Gastrocnemius medialis (tissue), 4 donors: Measurements from ENCODE around the gene SCMH1. TPM values are rescaled to one million over a fixed set of nuclear protein-coding genes. Genes with fewer than 3 reads are reported as not detected.
A peak's percentile ranks its signal among the peaks of the same experiment; 100 is the strongest.

Experiments used
- ATAC-seq, 2 donors: fragments of 150-250 bp; one replicate each; pipeline ENCODE4 v1.9.1; 2016
- DNase-seq, 2 donors: peaks; one replicate each; pipeline ENCODE4 v3.0.0-alpha.2; 2019
- H3K27ac ChIP-seq, 4 donors: fragments of 200-600 bp; sonication (generic); 1 replicate in 1 of 4; 2 replicates in 3 of 4; pipeline ENCODE4 v1.5.1; 2016 to 2018; ENCODE audit warnings: mild to moderate bottlenecking in 2 of 4, moderate library complexity in 1 of 4
- H3K27me3 ChIP-seq, 3 donors: fragments of 200-600 bp; sonication (generic) in 2 of 3; 1 replicate in 1 of 3; 2 replicates in 2 of 3; pipeline versions ENCODE4 v1.5.1 to v1.6.0; 2016 to 2019; ENCODE audit warnings: mild to moderate bottlenecking in 1 of 3, moderate library complexity in 1 of 3
- H3K36me3 ChIP-seq, 2 donors: fragments of 200-600 bp; sonication (generic) in 1 of 2; one replicate each; pipeline ENCODE4 v1.5.1; 2017 to 2018
- H3K4me1 ChIP-seq, 2 donors: fragments of 200-600 bp; sonication (generic) in 1 of 2; one replicate each; pipeline ENCODE4 v1.5.1; 2016 to 2017; ENCODE audit warnings: mild to moderate bottlenecking in 2 of 2
- H3K4me3 ChIP-seq, 4 donors: fragments of 200-600 bp; sonication (generic) in 3 of 4; 1 replicate in 1 of 4; 2 replicates in 3 of 4; pipeline ENCODE4 v1.5.1; 2016 to 2019; ENCODE audit warnings: mild to moderate bottlenecking in 2 of 4
- H3K9me3 ChIP-seq, 3 donors: fragments of 200-600 bp; sonication (generic) in 2 of 3; 1 replicate in 1 of 3; 2 replicates in 2 of 3; pipeline ENCODE4 v1.5.1; 2016 to 2019
- POLR2A ChIP-seq, 2 donors: fragments of 450-650 bp; IDR thresholded peaks; one replicate each; pipeline ENCODE4 v1.6.1; 2017; ENCODE audit warnings: antibody characterized with exemption in 2 of 2, mild to moderate bottlenecking in 2 of 2, moderate library complexity in 2 of 2
- in situ Hi-C, 4 donors: fragments of 200-750 bp; cut with MboI; loops; one replicate each; pipeline versions ENCODE4 v1.15.0 to v1.8.0; 2017; ENCODE audit warnings: low sequenced_read_pairs in 4 of 4
- intact Hi-C: fragments of 100-400 bp; cut with DNase I; formaldehyde crosslinking; loops from one replicate; pipeline ENCODE4 v1.15.1; 2023; ENCODE audit warnings: low total_unique reads
- total RNA-seq, 4 donors: library from RNA; depleted of rRNA; stranded (reverse); fragments of >200 nt; gene quantifications; one replicate each; pipeline versions ENCODE4 v1.1.0 to v1.2.3, GENCODE V29; 2016
- TF ChIP-seq, protein P1 (sequence below), 5 experiments: fragments of 450-650 bp in 3 of 5; fragments of 200-600 bp in 2 of 5; sonication (generic) in 2 of 5; IDR thresholded peaks in 4 of 5; conservative IDR thresholded peaks in 1 of 5; 1 replicate in 4 of 5; 2 replicates in 1 of 5; pipeline ENCODE4 v1.5.1; 2016 to 2019; ENCODE audit warnings: antibody characterized with exemption in 5 of 5, mild to moderate bottlenecking in 3 of 5, moderate library complexity in 3 of 5

SCMH1 gene
- total RNA-seq, 4 donors from 2014 or later = 17.1 to 29.4 (median 25.5) TPM

GRCh38 chr1:41048540-41048939, 193.6 kb downstream of the SCMH1 start:
- ATAC-seq (no peak), DNase-seq (no peak)
- peaks cover 0 to 8% of the 10 kb centered on the region in 2 donors for H3K36me3 ChIP-seq
- no peaks in the 10 kb centered on the region for H3K27me3 ChIP-seq
- H3K4me1 ChIP-seq = peaks cover 32 to 36% of the 10 kb centered on the region in 2 donors
- H3K27ac ChIP-seq = no peak overlapping the region
- in situ Hi-C loops (loop anchor here in 1 of 4 donors (25.0 kb wide), 1 partner anchor 189 kb away; the partner anchor contains the start of gene SCMH1), intact Hi-C loops (loop anchor here (5.0 kb wide), 1 partner anchor 71 kb away; the partner anchor contains the start of gene CTPS1)
- TF ChIP-seq, protein P1, sequence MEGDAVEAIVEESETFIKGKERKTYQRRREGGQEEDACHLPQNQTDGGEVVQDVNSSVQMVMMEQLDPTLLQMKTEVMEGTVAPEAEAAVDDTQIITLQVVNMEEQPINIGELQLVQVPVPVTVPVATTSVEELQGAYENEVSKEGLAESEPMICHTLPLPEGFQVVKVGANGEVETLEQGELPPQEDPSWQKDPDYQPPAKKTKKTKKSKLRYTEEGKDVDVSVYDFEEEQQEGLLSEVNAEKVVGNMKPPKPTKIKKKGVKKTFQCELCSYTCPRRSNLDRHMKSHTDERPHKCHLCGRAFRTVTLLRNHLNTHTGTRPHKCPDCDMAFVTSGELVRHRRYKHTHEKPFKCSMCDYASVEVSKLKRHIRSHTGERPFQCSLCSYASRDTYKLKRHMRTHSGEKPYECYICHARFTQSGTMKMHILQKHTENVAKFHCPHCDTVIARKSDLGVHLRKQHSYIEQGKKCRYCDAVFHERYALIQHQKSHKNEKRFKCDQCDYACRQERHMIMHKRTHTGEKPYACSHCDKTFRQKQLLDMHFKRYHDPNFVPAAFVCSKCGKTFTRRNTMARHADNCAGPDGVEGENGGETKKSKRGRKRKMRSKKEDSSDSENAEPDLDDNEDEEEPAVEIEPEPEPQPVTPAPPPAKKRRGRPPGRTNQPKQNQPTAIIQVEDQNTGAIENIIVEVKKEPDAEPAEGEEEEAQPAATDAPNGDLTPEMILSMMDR (IDR thresholded peaks at IDR 0.05 in 4 of 5, conservative IDR thresholded peaks at IDR 0.05 in 1 of 5) = no peak
- no peak for TF ChIP-seq POLR2A (IDR thresholded peaks at IDR 0.05)
- no peak overlapping the region for H3K4me3 ChIP-seq
- no peaks in the 10 kb centered on the region for H3K9me3 ChIP-seq

DNA sequence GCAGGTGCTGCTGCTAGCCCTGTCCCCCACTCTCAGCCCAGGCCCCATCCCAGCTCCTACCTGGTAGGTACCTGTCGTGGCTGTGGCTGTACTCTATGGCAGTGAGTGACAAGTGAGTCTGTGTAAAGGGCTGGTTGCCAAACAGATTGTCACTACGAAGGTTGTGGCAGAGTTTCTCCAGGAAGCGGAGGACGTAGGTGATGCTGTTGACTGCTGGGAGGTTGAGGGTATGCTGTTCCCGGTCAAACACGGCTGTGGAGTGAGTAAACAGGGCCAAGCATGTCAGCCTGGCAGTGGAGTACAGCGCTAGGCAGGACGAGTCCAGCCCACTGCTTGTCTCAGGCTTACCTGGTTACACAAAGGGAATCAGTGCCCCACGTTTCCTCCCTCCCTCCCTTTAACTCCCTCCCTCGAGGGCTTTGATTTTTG, 195.7 kb downstream of the SCMH1 start:
- DNase-seq (peak; percentile 37 to 68), ATAC-seq (peak; percentile 57 to 63)
- TF ChIP-seq POLR2A (IDR thresholded peaks at IDR 0.05) = no peak
- TF ChIP-seq, protein P1 (IDR thresholded peaks at IDR 0.05 in 4 of 5, conservative IDR thresholded peaks at IDR 0.05 in 1 of 5) = no peak
- peak overlapping the region in 1 of 4 donors; percentile 10 for H3K4me3 ChIP-seq
- H3K4me1 ChIP-seq = peaks cover 32 to 36% of the 10 kb centered on the region in 2 donors
- in situ Hi-C loops (loop anchor here in 1 of 4 donors (25.0 kb wide), 1 partner anchor 191 kb away; the partner anchor contains the start of gene SCMH1), intact Hi-C loops (loop anchor here (1.0 to 5.0 kb wide), 2 partner anchors 63 to 69 kb away; partner anchors contain the start of gene CTPS1)
- H3K27ac ChIP-seq = peak overlapping the region; percentile 85 to 93 (median 90)
- no peaks in the 10 kb centered on the region for H3K27me3 ChIP-seq
- no peaks in the 10 kb centered on the region for H3K9me3 ChIP-seq
- H3K36me3 ChIP-seq = peaks cover 0 to 5% of the 10 kb centered on the region in 2 donors

GRCh38 chr1:41045740-41046139, 196.4 kb downstream of the SCMH1 start:
- intact Hi-C loops (loop anchor here (1.0 to 5.0 kb wide), 3 partner anchors 57 to 68 kb away; partner anchors contain the start of gene CTPS1), in situ Hi-C loops (loop anchor here in 1 of 4 donors (25.0 kb wide), 1 partner anchor 192 kb away; the partner anchor contains the start of gene SCMH1)
- ATAC-seq = peak; percentile 98 to 99
- Histone ChIP-seq H3K36me3 (peaks cover 0 to 6% of the 10 kb centered on the region in 2 donors), H3K27ac (peak overlapping the region; percentile 85 to 93 (median 90)), H3K27me3 (no peaks in the 10 kb centered on the region), H3K9me3 (no peaks in the 10 kb centered on the region), H3K4me3 (peak overlapping the region in 3 of 4 donors; percentile 4 to 22 (median 10)), H3K4me1 (peaks cover 32 to 36% of the 10 kb centered on the region in 2 donors)
- peak; percentile 71 to 88 for DNase-seq
- TF ChIP-seq, protein P1 (IDR thresholded peaks at IDR 0.05 in 4 of 5, conservative IDR thresholded peaks at IDR 0.05 in 1 of 5) = no peak
- no peak for TF ChIP-seq POLR2A (IDR thresholded peaks at IDR 0.05)

GRCh38 chr1:41044187-41044586, 197.9 kb downstream of the SCMH1 start:
- in situ Hi-C loops (loop anchor here in 1 of 4 donors (25.0 kb wide), 1 partner anchor 193 kb away; the partner anchor contains the start of gene SCMH1), intact Hi-C loops (loop anchor here (2.0 kb wide), 1 partner anchor 59 kb away; no protein-coding TSS in a partner anchor)
- peaks cover 0 to 13% of the 10 kb centered on the region in 2 donors for H3K36me3 ChIP-seq
- no peak overlapping the region for H3K4me3 ChIP-seq
- no peaks in the 10 kb centered on the region for H3K27me3 ChIP-seq
- TF ChIP-seq, protein P1 (IDR thresholded peaks at IDR 0.05 in 4 of 5, conservative IDR thresholded peaks at IDR 0.05 in 1 of 5) = no peak
- TF ChIP-seq POLR2A (IDR thresholded peaks at IDR 0.05) = no peak
- DNase-seq (no peak), ATAC-seq (no peak)
- H3K4me1 ChIP-seq = peaks cover 32 to 36% of the 10 kb centered on the region in 2 donors
- peak overlapping the region in 3 of 4 donors; percentile 35 to 91 (median 85) for H3K27ac ChIP-seq
- no peaks in the 10 kb centered on the region for H3K9me3 ChIP-seq
